NCI-H1105 treated with DMSO at 0.1 percent for 48 hours (cell line): Measurements from ENCODE around the gene FUT8.
A peak's percentile ranks its signal among the peaks of the same experiment; 100 is the strongest.
"Not testable (repeated sequence)": the region's sequence is repeated elsewhere in the genome, so short reads cannot be mapped to it uniquely, and the experiment has no call there.

ENCODE experiments used
- DNase-seq: peaks from one replicate; lab custom pipeline; 2025; lab: John Stamatoyannopoulos, UW

FUT8 gene

GRCh38 chr14:65419593-65420252 is 7.2 kb downstream of the FUT8 start:
- no peak for DNase-seq

GRCh38 chr14:65421201-65421981 is 8.9 kb downstream of the FUT8 start:
- no peak for DNase-seq

GRCh38 chr14:65422088-65422834 is 9.7 kb downstream of the FUT8 start:
- no peak for DNase-seq

GRCh38 chr14:65423982-65424381 is 11.5 kb downstream of the FUT8 start:
- peak; percentile 76 for DNase-seq

DNA sequence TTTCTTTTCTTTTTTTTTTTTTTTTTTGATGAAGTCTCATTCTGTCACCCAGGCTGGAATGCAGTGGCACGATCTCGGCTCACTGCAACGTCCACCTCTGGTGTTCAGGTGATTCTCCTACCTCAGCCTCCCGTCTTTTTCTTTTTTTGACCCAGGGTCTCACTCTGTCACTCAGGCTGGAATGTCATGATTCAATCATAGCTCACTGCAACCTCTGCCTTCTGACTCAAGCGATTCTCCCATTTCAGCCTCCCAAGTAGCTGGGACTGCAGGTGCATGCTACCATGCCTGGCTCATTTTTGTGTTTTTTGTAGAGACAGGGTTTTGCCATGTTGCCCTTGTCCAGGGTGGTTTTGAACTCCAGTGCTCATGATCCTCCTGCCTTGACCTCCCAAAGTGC is 12.0 kb downstream of the FUT8 start:
- no peak for DNase-seq

GRCh38 chr14:65425885-65426284 is 13.4 kb downstream of the FUT8 start:
- DNase-seq = no peak

DNA sequence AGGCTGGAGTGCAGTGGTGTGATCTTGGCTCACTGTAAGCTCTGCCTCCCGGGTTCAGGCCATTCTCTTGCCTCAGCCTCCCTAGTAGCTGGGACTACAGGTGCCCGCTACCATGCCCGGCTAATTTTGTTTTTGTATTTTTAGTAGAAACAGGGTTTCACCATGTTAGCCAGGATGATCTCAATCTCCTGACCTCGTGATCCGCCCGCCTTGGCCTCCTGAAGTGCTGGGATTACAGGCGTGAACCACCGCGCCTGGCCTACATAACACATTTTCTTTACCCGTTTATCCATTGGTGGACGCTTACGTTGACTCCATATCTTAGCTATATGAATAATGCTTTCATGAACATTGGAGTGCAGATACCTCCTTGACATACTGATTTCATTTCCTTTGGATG is 14.4 kb downstream of the FUT8 start:
- DNase-seq = not testable (repeated sequence)

DNA sequence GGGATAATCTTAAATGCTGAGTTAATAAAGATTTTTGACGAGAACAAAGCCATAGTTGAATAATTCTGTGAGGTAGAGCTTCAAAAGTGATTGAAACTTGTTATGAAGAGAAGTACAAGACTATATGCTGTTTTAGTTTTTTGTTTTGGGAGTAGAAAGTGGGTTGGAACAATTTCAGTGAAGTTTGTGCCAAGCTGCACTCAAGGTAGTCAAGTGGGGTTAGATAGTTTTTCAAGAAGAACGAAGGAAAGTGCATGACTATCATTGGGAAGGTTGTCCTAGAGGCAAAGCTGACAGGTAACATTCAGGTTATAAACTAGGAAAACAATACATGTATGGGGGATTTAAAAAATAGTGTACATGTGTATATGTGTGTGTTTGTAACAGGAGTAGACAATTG is 16.2 kb downstream of the FUT8 start:
- no peak for DNase-seq

DNA sequence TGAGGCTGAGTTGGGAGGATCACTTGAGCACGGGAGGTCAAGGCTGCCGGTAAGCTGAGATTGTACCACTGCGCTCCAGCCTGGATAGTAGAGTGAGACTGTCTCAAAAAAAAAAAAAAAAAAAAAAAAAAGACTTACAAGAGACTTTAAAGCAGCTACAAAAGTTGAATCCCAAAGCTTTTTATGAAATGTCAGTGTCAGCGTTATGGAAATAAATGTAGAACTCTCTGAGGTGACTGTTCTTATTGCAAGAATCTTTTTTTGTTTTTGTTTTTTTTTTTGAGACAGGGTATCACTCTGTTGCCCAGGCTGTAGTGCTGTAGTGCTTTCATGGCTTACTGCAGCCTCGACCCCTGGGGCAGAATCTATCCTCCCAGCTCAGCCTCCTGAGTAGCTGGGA is 17.2 kb downstream of the FUT8 start:
- no peak for DNase-seq

GRCh38 chr14:65431245-65431644 is 18.7 kb downstream of the FUT8 start:
- DNase-seq = no peak

- no peak for DNase-seq
Measured at GRCh38 chr14:65431951-65432350, 19.4 kb downstream of the FUT8 start.

- no peak for DNase-seq
Measured at GRCh38 chr14:65432361-65432948, 19.9 kb downstream of the FUT8 start.

DNA sequence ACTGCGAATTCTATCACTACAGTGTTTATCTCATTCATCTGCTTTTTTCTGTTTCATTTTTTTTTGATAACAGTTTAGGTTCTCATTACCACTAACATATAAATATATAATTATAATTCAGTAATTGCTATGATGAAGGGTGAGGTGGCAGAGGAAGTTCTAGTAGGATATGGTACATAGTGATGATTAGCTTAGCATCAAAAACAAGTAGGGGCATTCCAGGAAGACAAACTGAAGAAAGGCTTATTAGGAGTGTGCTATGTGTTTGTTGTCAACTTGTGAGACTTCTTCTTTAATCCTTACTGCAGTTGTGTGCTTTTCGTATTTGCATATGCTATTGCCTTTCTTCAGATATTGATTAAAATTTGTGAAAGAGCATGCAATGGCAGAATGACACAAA is 20.6 kb downstream of the FUT8 start:
- DNase-seq = no peak

- DNase-seq = no peak
Measured at GRCh38 chr14:65433646-65434045, 21.1 kb downstream of the FUT8 start.

DNA sequence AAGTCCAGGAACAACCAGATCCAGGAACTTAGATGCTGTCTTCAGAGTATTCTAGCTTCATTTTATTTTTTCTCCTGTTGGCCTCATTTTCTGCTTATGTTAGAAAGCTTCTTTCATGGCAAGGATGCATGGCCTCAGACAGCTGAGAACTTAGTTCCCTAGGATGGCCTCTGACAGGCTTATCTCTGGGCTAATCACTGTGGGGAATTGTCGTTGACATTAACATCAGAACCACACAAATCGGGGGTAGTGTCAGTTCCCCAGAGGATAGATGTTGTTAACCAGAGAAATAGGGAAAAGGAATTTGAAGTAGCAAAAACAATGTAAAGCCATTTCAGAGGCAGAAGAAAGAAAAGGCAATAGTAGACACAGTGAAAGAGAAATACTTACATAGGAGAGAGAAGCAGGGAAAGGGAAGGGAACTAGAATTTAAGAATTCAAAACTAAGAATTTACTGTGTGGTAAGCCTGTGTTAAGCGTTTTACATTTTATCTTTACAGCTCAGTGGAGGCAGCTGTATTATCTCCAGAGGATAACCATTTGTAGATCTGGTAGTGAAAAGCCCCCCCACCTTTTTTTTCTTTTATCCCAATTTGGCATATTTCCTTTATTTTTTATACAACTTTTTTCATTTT is 21.8 kb downstream of the FUT8 start:
- DNase-seq = no peak

DNA sequence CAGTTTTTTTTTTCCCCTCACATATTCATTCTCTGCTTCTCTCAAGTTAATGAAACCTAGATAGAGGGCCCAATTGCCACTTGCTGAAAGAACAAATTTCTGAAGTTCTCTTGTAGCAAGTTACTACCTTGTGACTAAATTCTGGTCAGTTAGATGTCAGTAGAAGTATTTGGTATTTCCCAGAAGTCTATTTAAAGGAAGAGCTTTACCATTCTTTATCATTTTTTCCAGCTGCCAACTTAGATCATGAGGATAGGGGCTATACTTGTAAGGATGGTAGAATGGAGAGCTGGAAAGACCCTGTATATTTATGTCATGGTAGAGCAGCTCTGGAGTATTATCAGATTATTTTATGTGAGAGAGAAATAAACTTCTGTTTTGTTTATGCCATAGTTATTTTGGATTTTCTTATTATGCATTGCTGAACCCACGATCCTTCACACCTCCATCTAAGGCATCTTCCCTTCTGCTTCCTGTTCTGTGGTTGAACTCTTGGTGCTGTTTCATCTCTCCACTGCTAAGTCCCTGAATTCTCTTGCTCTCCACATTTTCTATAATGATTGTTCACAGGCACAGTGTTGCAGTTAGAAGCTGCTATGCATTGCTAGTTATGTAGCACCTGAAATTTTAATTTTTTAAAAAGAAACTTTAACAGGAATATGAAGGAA is 25.9 kb downstream of the FUT8 start:
- DNase-seq = no peak

- no peak for DNase-seq
Measured at GRCh38 chr14:65439117-65439516, 26.6 kb downstream of the FUT8 start.

DNA sequence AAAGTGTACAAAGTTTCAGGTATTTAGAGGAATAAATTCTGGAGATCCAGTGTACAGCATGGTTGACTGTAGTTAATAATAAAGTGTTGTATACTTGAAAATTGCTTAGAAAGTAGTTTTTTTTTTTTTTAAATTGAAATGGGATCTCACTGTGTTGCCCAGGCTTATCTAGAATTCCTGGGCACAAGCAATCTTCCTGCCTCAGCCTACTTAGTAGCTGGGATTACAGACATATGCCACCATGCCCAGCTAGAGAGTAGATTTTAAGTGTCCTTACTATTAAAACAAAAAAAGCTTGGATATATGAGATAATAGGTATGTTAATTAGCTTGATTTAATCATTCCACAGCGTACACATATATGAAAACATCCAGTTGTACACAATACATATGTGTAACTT is 27.7 kb downstream of the FUT8 start:
- DNase-seq = no peak

GRCh38 chr14:65444230-65444629 is 31.7 kb downstream of the FUT8 start:
- peak; percentile 17 for DNase-seq

DNA sequence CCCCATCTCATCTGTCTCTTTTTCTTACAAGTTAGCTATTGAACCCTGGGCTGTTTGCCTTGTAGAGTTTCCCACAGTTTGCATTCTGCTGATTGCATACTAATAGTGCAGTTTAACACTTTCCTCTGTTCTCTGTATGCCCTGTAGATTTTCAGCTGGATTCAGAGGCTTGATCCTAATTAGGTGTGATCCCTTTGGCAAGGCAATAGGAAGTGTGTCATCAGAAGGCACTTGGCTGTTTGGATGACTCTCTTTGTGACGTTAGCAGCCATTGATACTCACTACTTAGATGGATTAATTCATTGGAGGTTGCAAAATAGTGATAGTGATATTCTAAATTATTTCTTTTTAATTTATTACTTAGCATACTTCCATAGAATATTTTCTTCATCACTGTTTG is 33.6 kb downstream of the FUT8 start:
- DNase-seq = no peak

DNA sequence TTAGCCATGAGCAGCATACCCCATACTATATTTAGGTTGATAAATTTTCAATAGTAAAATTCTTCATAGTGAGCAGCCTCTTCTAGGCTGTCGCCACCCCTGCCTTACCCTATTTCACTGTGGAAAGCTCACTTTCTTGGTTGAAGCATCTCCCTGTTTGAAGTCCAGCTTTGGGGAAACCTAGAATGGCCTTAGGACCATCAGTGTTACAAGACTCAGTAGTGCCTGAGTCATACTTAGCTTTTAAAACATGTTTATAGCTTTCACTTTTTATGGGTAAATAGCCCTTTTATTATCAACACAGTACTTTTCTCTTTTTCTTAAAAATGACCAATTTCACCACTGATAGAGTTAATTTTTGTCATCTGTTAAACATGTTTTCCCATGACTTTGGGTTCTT is 37.1 kb downstream of the FUT8 start:
- no peak for DNase-seq
